ENCODE results near the gene CABYR. TPM values are rescaled to one million over a fixed set of nuclear protein-coding genes. Genes with fewer than 3 reads are reported as not detected.

Gene CABYR, protein sequence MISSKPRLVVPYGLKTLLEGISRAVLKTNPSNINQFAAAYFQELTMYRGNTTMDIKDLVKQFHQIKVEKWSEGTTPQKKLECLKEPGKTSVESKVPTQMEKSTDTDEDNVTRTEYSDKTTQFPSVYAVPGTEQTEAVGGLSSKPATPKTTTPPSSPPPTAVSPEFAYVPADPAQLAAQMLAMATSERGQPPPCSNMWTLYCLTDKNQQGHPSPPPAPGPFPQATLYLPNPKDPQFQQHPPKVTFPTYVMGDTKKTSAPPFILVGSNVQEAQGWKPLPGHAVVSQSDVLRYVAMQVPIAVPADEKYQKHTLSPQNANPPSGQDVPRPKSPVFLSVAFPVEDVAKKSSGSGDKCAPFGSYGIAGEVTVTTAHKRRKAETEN
- total RNA-seq (2022; extraction: Qiagen RNA extraction), result 10.4 to 15.8 TPM (median 11.1 TPM) in 5 replicates

DNA sequence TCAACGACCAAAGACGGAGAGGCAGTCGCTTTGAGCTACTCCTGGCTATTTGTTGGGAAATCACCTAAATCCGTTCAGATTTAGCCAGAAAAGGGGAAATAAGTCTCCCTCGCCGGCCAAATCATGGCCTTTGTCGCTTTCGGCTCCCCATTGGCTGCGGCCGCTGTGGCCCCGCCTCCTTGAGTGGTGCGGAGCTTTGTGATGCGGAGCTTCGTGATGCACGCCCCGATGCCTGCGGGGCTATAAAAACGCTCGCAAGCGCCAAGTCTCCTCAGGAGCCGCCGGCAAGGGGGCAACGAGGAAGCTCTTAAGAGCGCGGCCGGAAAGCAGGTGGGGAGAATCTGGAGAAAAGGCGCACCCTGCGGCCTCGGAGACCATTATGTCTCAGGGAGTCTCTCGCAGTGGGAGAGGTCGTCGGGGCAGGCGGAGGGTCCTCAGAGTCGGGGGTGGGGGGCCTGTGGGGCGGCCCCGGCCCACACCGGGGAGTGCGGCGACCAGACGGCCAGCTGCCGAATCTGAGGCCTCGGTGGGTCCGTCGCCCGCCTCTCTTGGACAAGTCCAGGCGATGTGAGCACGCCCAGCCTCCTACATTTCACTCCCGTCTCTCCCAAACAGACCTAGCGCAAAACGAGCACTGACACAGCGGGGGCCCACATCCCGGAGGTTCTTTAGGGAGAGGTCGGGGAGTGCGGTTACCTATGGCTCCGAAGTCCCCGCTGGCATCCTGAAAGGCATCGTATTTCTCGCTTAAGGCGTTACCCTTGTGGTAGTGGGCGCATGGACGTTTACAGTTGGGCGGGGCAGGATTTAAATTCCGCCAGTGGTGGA, at the start of gene CABYR:
Gene CABYR (plus strand): TSS at position 274 of the 828 bp plus-strand sequence. CDS start 4,053 bp downstream, outside the sequence.

Other genes starting within 250 kb of the CABYR start
- 8.0 to 12.8 TPM (median 11.8 TPM) in 5 replicates for gene TTC39C, start 124.3 kb upstream of the CABYR start, total RNA-seq (2022; extraction: Qiagen RNA extraction)